D721Med (cell line): Measurements from ENCODE around the gene SPRTN.

Experiments
- DNase-seq: peaks from one replicate; pipeline ENCODE4 v3.0.0; 2011; ENCODE audit warnings: low spot score; ENCODE audit not compliant: insufficient read length
- FAIRE-seq: peaks from 2 replicates; lab custom pipeline; 2011; peaks lifted over from hg19 to GRCh38; lab: Jason Lieb, UNC
- CTCF ChIP-seq: IDR thresholded peaks from 2 replicates; pipeline ENCODE4 v1.5.1; 2012; ENCODE audit warnings: mild to moderate bottlenecking, control low read depth; ENCODE audit not compliant: insufficient read depth; ENCODE audit errors: missing control alignments

Gene SPRTN

GRCh38 chr1:231376875-231377549 is 38.9 kb downstream of the SPRTN start:
- DNase-seq (no peak), FAIRE-seq (peak; percentile 69)

GRCh38 chr1:231381729-231382128 is 43.6 kb downstream of the SPRTN start:
- no peak for TF ChIP-seq CTCF
- DNase-seq (no peak), FAIRE-seq (peak; percentile 74)

More at GRCh38 chr1:231376875-231377549, 38.9 kb downstream of the SPRTN start:
- no peak for TF ChIP-seq CTCF

- TF ChIP-seq CTCF, result no peak
- no peak for FAIRE-seq
- DNase-seq, result no peak
Measured at GRCh38 chr1:231382426-231382825, 44.3 kb downstream of the SPRTN start.

GRCh38 chr1:231383159-231383860 is 45.2 kb downstream of the SPRTN start:
- FAIRE-seq, result no peak
- TF ChIP-seq CTCF, result no peak
- DNase-seq, result no peak

GRCh38 chr1:231384696-231385415 is 46.8 kb downstream of the SPRTN start:
- peak; percentile 53 for FAIRE-seq
- no peak for DNase-seq

GRCh38 chr1:231385416-231385748 is 47.3 kb downstream of the SPRTN start:
- FAIRE-seq (no peak), DNase-seq (no peak)
- TF ChIP-seq CTCF, result no peak

More at GRCh38 chr1:231384696-231385415, 46.8 kb downstream of the SPRTN start:
- no peak for TF ChIP-seq CTCF
